Transverse colon (tissue), 4 donors: Measurements from ENCODE around the gene DIAPH3. TPM values are rescaled to one million over a fixed set of nuclear protein-coding genes. Genes with fewer than 3 reads are reported as not detected.

Source experiments
- DNase-seq: peaks from one replicate; pipeline ENCODE4 v3.0.0-alpha.2; 2019
- H3K27ac ChIP-seq, 4 donors: fragments of 200-600 bp; sonication (generic); 2 replicates each; pipeline ENCODE4 v1.5.1; 2016 to 2018; ENCODE audit warnings: inconsistent platforms in 4 of 4
- H3K27me3 ChIP-seq: fragments of 200-600 bp; sonication (generic); 2 replicates; pipeline ENCODE4 v1.5.1; 2017; ENCODE audit warnings: inconsistent platforms
- H3K36me3 ChIP-seq, 4 donors: fragments of 200-600 bp; sonication (generic); 2 replicates each; pipeline ENCODE4 v1.5.1; 2017 to 2019; ENCODE audit warnings: inconsistent platforms in 4 of 4
- H3K4me1 ChIP-seq, 4 donors: fragments of 200-600 bp; sonication (generic); 2 replicates each; pipeline ENCODE4 v1.5.1; 2017 to 2020; ENCODE audit warnings: inconsistent platforms in 4 of 4
- H3K4me3 ChIP-seq, 4 donors: fragments of 200-600 bp; sonication (generic); 1 replicate in 1 of 4; 2 replicates in 3 of 4; pipeline versions ENCODE4 v1.5.1 to v1.6.1; 2017 to 2019; ENCODE audit warnings: inconsistent platforms in 4 of 4
- H3K9me3 ChIP-seq, 2 donors: fragments of 200-600 bp; sonication (generic); 2 replicates each; pipeline ENCODE4 v1.5.1; 2017 to 2019; ENCODE audit warnings: inconsistent platforms in 2 of 2
- EP300 ChIP-seq: sonication (generic); formaldehyde crosslinking; IDR thresholded peaks from one replicate; pipeline ENCODE4 v1.6.1; 2017; ENCODE audit warnings: antibody characterized with exemption, low read depth
- POLR2A ChIP-seq: fragments of 450-650 bp; IDR thresholded peaks from one replicate; pipeline ENCODE4 v1.6.1; 2016; ENCODE audit warnings: antibody characterized with exemption, mild to moderate bottlenecking, moderate library complexity
- POLR2AphosphoS5 ChIP-seq, 3 donors: sonication (generic); formaldehyde crosslinking; IDR thresholded peaks; one replicate each; pipeline ENCODE4 v1.6.1; 2016; ENCODE audit warnings: antibody characterized with exemption in 3 of 3
- WGBS, 2 donors: methylation state at CpG; one replicate each; pipeline ENCODE4 v1.1.5; 2018; ENCODE audit warnings: low coverage in 1 of 2; 5-methylcytosine and 5-hydroxymethylcytosine counted together
- in situ Hi-C, 4 donors: fragments of 200-750 bp; cut with MboI; loops; one replicate each; pipeline versions ENCODE4 v1.15.0 to v1.15.1; 2017; ENCODE audit warnings: low sequenced_read_pairs in 3 of 4, low pct_ligation_motif_present in 1 of 4, low pct_unique_long_range_greater_than_20kb in 1 of 4
- intact Hi-C: fragments of 100-400 bp; cut with DNase I; formaldehyde crosslinking; loops from one replicate; pipeline ENCODE4 v1.15.1; 2023; ENCODE audit warnings: low total_unique reads
- total RNA-seq, 4 donors: library from RNA; depleted of rRNA; stranded (reverse); fragments of >200 nt; gene quantifications; one replicate each; pipeline ENCODE4 v1.1.0, GENCODE V29; 2016
- TF ChIP-seq, protein P1 (sequence below), 5 experiments: fragments of 200-600 bp in 3 of 5; fragments of 450-650 bp in 2 of 5; sonication (generic) in 3 of 5; IDR thresholded peaks; 1 replicate in 2 of 5; 2 replicates in 3 of 5; pipeline ENCODE4 v1.5.1; 2016 to 2017; ENCODE audit warnings: antibody characterized with exemption in 5 of 5, inconsistent platforms in 3 of 5, mild to moderate bottlenecking in 2 of 5, moderate library complexity in 1 of 5

DIAPH3 gene
- total RNA-seq, 4 donors from 2014 or later = 0.95 to 1.6 (median 1.2) TPM

DNA sequence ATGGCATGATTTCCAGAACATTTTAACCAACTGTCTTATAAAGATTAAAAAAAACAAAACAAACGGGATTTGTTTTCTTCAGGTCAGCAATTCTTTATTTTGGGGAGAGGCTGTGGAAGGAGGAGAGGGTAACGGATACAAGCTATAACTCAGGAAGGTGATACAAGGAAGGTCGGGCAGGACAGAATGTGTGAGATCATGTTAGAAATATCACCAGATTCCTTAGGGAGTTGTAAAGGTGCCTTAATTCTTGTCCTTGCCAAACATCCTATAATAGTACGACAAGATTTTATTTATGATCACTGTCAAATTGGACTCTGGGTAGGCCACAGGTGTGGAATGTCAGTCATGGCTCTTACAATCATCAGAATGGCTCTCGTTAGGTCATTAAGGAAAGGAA lies 503.1 kb downstream of the DIAPH3 start:
- Histone ChIP-seq H3K27me3 (no peaks in the 10 kb centered on the region), H3K36me3 (no peaks in the 10 kb centered on the region), H3K4me3 (no peak overlapping the region), H3K27ac (no peak overlapping the region), H3K9me3 (no peaks in the 10 kb centered on the region), H3K4me1 (peaks cover 0 to 3% (median 0%) of the 10 kb centered on the region in 4 donors)
- DNase-seq = no peak
- TF ChIP-seq POLR2AphosphoS5 (IDR thresholded peaks at IDR 0.05) (no peak), POLR2A (no peak), EP300 (no peak)
- TF ChIP-seq, protein P1, sequence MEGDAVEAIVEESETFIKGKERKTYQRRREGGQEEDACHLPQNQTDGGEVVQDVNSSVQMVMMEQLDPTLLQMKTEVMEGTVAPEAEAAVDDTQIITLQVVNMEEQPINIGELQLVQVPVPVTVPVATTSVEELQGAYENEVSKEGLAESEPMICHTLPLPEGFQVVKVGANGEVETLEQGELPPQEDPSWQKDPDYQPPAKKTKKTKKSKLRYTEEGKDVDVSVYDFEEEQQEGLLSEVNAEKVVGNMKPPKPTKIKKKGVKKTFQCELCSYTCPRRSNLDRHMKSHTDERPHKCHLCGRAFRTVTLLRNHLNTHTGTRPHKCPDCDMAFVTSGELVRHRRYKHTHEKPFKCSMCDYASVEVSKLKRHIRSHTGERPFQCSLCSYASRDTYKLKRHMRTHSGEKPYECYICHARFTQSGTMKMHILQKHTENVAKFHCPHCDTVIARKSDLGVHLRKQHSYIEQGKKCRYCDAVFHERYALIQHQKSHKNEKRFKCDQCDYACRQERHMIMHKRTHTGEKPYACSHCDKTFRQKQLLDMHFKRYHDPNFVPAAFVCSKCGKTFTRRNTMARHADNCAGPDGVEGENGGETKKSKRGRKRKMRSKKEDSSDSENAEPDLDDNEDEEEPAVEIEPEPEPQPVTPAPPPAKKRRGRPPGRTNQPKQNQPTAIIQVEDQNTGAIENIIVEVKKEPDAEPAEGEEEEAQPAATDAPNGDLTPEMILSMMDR (IDR thresholded peaks at IDR 0.05) = no peak
- intact Hi-C loops = no loop called here
- 82 to 83% methylated on average over 4 to 5 of the region's 5 CpGs for WGBS, 2 donors
- in situ Hi-C loops = loop anchor here in 1 of 4 donors (25.0 kb wide), 1 partner anchor 273 kb away; no protein-coding TSS in a partner anchor

DNA sequence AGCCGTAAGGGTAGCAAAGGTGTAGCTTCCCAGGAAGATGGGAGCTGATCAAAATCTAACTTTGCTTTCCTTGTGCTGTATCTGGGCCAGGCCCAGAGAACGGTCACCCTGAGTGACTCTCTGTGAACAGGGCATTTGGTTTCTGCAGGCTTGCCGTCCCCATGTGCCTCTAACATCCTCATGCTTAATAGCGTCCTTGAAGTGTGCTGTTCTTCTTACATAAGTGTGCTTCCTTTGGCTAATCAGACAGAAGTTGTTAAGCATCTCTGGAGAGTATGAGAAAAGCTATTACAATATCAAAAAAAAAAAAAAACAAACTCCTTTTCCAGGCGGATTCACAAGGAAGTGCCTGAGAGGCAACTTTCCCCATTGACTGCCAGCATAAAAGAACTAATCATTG lies 503.7 kb downstream of the DIAPH3 start:
- in situ Hi-C loops = loop anchor here in 1 of 4 donors (25.0 kb wide), 1 partner anchor 273 kb away; no protein-coding TSS in a partner anchor
- no peak for DNase-seq
- no peaks in the 10 kb centered on the region for H3K36me3 ChIP-seq
- H3K27me3 ChIP-seq = no peaks in the 10 kb centered on the region
- intact Hi-C loops = no loop called here
- no peak for TF ChIP-seq EP300
- no peak for TF ChIP-seq POLR2A
- TF ChIP-seq, protein P1 (IDR thresholded peaks at IDR 0.05) = no peak
- no peak for TF ChIP-seq POLR2AphosphoS5 (IDR thresholded peaks at IDR 0.05)
- WGBS, 2 donors = 80 to 86% methylated on average over 5 of the region's 5 CpGs
- no peaks in the 10 kb centered on the region for H3K9me3 ChIP-seq
- no peaks in the 10 kb centered on the region for H3K4me1 ChIP-seq
- no peak overlapping the region for H3K27ac ChIP-seq
- no peak overlapping the region for H3K4me3 ChIP-seq

DNA sequence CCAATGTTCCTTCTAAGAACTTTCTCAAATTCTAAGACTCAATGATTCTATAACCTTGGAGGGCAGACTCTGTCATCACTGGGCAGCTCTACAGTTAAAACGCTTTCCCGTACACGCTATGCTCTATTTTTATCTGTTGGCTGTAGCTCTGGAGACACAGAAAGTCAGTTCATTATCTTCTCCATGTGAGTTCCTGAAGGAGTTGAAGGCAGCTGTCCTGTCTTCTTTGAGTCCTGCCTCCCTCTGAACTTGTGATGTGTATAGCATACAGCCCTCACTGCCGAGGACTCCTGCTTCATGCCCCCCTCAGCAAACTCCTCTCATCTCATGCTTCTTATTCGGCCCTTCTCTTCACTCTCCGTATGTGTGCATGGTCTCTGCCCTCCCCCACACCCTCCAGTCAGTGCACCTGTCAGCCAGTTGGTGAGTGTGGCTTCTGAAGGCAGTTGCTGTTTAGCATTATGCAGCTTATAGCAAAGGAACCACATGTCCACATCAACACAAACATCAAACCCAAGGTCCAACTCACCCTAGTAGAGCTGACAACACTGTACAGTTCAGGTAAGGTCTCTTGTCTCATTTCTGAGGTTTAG lies 504.9 kb downstream of the DIAPH3 start:
- intact Hi-C loops = no loop called here
- Histone ChIP-seq H3K27me3 (no peaks in the 10 kb centered on the region), H3K27ac (no peak overlapping the region), H3K4me3 (no peak overlapping the region), H3K36me3 (no peaks in the 10 kb centered on the region), H3K4me1 (no peaks in the 10 kb centered on the region), H3K9me3 (no peaks in the 10 kb centered on the region)
- WGBS, 2 donors = 86 to 88% methylated on average over 3 to 6 of the region's 6 CpGs
- TF ChIP-seq EP300 (no peak), POLR2AphosphoS5 (IDR thresholded peaks at IDR 0.05) (no peak), POLR2A (no peak)
- no peak for DNase-seq
- in situ Hi-C loops = loop anchor here in 1 of 4 donors (25.0 kb wide), 1 partner anchor 272 kb away; no protein-coding TSS in a partner anchor

DNA sequence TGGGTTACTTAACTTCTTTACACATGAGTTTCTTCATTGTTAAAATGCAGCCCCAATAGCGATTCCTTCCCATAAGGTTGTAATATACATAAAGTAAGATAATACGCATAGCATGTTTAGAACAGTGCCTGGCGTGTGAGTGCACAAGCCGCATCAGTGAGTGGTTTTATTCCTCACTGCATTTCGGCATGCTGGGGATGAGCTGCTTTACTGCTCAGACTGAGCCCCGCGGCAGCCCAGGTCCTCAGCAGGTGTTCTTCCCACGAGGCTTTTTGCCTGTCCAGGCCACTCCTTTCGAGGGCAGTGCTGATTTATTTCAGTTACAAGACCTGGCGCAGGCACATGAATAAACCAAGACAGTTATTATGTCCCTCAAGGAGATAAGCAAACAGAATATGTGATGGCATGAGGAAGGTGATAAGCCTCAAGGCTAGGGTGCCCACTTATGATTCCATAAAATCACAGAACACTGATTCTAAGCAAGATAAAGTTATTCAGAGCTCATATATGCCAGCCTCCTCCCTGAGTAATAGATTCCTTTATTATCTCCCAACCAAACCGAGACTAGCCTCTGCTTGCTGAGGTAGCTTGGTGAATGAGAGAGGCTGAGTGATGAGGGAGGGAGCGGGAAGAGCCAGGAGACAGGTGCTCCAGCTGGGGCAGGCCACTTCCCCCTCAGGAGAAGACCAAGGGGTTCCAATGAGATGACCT lies 505.5 kb downstream of the DIAPH3 start:
- TF ChIP-seq POLR2AphosphoS5 (IDR thresholded peaks at IDR 0.05) = no peak
- TF ChIP-seq POLR2A = no peak
- no peak for TF ChIP-seq EP300
- TF ChIP-seq, protein P1 (IDR thresholded peaks at IDR 0.05) = no peak
- Histone ChIP-seq H3K4me1 (no peaks in the 10 kb centered on the region), H3K9me3 (no peaks in the 10 kb centered on the region), H3K27me3 (no peaks in the 10 kb centered on the region), H3K27ac (no peak overlapping the region), H3K4me3 (no peak overlapping the region), H3K36me3 (no peaks in the 10 kb centered on the region)
- intact Hi-C loops (no loop called here), in situ Hi-C loops (loop anchor here in 1 of 4 donors (25.0 kb wide), 1 partner anchor 271 kb away; no protein-coding TSS in a partner anchor)
- no peak for DNase-seq
- WGBS, 2 donors = 57 to 67% methylated on average over 6 to 12 of the region's 12 CpGs
